Peyer's patch (tissue), 4 donors: ENCODE measurements around the gene ZNF576. TPM values are rescaled to one million over a fixed set of nuclear protein-coding genes. Genes with fewer than 3 reads are reported as not detected.

ENCODE experiments used
- DNase-seq, 3 donors: peaks; one replicate each; pipeline ENCODE4 v3.0.0-alpha.2; 2017 to 2019
- H3K27ac ChIP-seq, 4 donors: fragments of 200-600 bp; sonication (generic); one replicate each; pipeline ENCODE4 v1.5.1; 2016 to 2019
- H3K27me3 ChIP-seq, 2 donors: fragments of 200-600 bp; sonication (generic); one replicate each; pipeline ENCODE4 v1.5.1; 2019
- H3K36me3 ChIP-seq, 3 donors: fragments of 200-600 bp; sonication (generic); one replicate each; pipeline ENCODE4 v1.5.1; 2016 to 2019
- H3K4me1 ChIP-seq, 4 donors: fragments of 200-600 bp; sonication (generic); one replicate each; pipeline ENCODE4 v1.5.1; 2016 to 2019
- H3K4me3 ChIP-seq, 4 donors: fragments of 200-600 bp; sonication (generic); 1 replicate in 3 of 4; 2 replicates in 1 of 4; pipeline ENCODE4 v1.5.1; 2016 to 2019; ENCODE audit warnings: mild to moderate bottlenecking in 1 of 4
- H3K9me3 ChIP-seq, 4 donors: fragments of 200-600 bp; sonication (generic); one replicate each; pipeline ENCODE4 v1.5.1; 2016 to 2019; ENCODE audit warnings: mild to moderate bottlenecking in 1 of 4
- POLR2A ChIP-seq, 2 donors: fragments of 450-650 bp; IDR thresholded peaks; one replicate each; pipeline ENCODE4 v1.5.1; 2017; ENCODE audit warnings: antibody characterized with exemption in 2 of 2, mild to moderate bottlenecking in 2 of 2, moderate library complexity in 2 of 2
- total RNA-seq, 4 donors: library from RNA; depleted of rRNA; stranded (reverse); fragments of >200 nt; gene quantifications; one replicate each; pipeline ENCODE4 v1.1.0, GENCODE V29; 2016
- TF ChIP-seq, protein P1 (sequence below), 6 experiments: fragments of 450-650 bp in 4 of 6; fragments of 200-600 bp in 2 of 6; sonication (generic) in 1 of 6; IDR thresholded peaks; one replicate each; pipeline ENCODE4 v1.5.1; 2017 to 2019; ENCODE audit warnings: antibody characterized with exemption in 6 of 6, mild to moderate bottlenecking in 3 of 6, moderate library complexity in 1 of 6

Gene ZNF576
- total RNA-seq, 4 donors from 2014 or later = 6.6 to 21.9 (median 16.5) TPM

DNA sequence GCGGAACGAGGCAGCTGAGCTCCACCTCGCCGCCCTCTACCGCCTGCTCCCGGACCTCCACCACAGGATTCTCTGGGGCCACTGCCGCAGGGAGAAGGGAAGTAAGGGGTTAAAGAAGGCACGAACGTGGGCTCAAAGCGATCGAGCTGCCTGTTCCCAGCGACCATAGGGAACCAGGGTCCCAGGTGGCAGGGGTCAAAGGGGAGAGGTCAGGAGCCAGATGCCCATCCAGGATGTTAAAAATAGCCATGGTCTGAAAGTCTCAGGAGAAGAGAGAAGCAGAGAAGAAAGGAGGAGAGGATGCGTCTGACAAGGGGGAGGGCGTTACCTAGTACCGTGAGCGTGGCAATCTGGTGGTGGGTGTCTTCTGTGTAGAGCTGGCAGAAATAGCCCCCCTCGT lies 30.4 kb downstream of the ZNF576 start:
- no peak for DNase-seq
- TF ChIP-seq, protein P1, sequence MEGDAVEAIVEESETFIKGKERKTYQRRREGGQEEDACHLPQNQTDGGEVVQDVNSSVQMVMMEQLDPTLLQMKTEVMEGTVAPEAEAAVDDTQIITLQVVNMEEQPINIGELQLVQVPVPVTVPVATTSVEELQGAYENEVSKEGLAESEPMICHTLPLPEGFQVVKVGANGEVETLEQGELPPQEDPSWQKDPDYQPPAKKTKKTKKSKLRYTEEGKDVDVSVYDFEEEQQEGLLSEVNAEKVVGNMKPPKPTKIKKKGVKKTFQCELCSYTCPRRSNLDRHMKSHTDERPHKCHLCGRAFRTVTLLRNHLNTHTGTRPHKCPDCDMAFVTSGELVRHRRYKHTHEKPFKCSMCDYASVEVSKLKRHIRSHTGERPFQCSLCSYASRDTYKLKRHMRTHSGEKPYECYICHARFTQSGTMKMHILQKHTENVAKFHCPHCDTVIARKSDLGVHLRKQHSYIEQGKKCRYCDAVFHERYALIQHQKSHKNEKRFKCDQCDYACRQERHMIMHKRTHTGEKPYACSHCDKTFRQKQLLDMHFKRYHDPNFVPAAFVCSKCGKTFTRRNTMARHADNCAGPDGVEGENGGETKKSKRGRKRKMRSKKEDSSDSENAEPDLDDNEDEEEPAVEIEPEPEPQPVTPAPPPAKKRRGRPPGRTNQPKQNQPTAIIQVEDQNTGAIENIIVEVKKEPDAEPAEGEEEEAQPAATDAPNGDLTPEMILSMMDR (IDR thresholded peaks at IDR 0.05) = no peak
- no peak for TF ChIP-seq POLR2A (IDR thresholded peaks at IDR 0.05)

DNA sequence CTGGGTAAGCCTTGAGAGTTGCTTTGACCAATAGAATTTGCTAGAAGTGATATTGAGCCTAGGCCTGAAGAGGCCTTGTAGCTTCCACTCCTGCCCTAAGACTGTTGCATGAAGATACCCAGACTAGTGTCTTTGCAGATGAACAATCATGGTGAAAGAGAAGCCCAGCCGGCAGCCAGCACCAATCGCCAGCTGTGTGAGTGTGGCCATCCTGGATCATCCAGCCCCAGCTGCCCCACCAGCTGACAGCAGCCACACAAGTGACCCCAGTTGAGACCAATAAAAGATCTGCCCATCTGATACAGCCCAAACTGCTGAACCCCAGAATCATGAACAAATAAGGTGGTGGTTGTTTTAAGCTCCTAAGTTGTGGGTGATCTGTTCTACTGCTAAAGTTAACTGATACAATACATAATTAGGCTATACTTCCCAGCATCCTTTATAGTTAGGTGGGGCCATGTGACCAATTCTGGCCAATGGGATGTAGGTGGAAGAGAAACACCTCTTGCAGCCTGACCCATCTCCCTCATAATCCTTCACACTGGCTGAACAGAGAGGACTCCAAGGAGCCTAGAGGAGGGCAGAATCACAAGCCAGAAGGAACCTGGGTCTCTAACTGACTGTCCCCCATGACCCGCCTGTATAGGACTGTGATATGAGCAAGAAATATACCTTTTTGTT lies 32.4 kb downstream of the ZNF576 start:
- Histone ChIP-seq H3K27ac (no peak overlapping the region), H3K4me1 (no peaks in the 10 kb centered on the region), H3K36me3 (no peaks in the 10 kb centered on the region), H3K4me3 (no peak overlapping the region), H3K27me3 (no peaks in the 10 kb centered on the region), H3K9me3 (no peaks in the 10 kb centered on the region)
- TF ChIP-seq POLR2A (IDR thresholded peaks at IDR 0.05) = no peak
- TF ChIP-seq, protein P1 (IDR thresholded peaks at IDR 0.05) = no peak
- no peak for DNase-seq

More for the DNA sequence above, 30.4 kb downstream of the ZNF576 start:
- no peaks in the 10 kb centered on the region for H3K4me1 ChIP-seq
- no peak overlapping the region for H3K4me3 ChIP-seq
- no peaks in the 10 kb centered on the region for H3K27me3 ChIP-seq
- H3K36me3 ChIP-seq = no peaks in the 10 kb centered on the region
- H3K27ac ChIP-seq = no peak overlapping the region
- H3K9me3 ChIP-seq = no peaks in the 10 kb centered on the region

DNA sequence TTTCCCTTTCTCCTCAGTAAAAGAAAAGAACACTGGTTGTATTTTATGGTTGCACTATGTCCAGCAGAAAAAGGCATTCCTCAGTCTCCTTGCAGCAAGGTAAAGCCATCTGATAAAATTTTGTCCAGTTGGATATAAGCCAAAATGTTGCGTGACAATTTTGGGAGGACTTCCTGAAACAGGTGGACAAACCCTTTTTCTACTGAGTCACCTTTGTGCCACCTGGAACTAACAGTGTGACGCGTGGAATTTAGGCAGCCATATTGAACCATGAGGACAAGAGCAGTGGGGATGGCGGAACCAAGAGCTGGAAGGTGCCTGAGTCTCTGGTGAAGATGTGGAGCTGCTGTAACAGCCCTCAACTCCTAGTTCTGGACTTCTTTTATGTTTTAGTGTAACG lies 35.1 kb downstream of the ZNF576 start:
- Histone ChIP-seq H3K27me3 (no peaks in the 10 kb centered on the region), H3K9me3 (no peaks in the 10 kb centered on the region), H3K27ac (no peak overlapping the region), H3K36me3 (no peaks in the 10 kb centered on the region), H3K4me3 (no peak overlapping the region), H3K4me1 (no peaks in the 10 kb centered on the region)
- no peak for DNase-seq
- TF ChIP-seq POLR2A (IDR thresholded peaks at IDR 0.05) = no peak
- TF ChIP-seq, protein P1 (IDR thresholded peaks at IDR 0.05) = no peak

DNA sequence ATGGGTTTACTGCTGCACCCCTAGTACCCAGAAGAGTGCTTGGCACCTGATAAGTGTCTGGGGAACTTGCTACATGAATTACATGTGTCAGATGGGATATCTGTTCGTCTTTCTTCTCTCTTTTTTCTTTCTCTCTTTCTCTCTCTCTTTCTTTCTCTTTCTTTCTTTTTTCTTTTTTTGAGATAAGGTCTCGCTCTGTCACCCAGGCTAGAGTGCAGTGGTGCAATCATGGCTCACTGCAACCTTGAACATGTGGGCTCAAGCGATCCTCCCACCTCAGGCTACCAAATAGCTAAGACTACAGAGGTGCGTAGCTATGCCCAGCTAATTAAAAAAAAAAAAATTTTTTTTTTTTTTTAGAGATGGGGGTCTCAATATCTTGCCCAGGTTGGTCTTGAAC lies 37.1 kb downstream of the ZNF576 start:
- H3K9me3 ChIP-seq = no peaks in the 10 kb centered on the region
- no peaks in the 10 kb centered on the region for H3K36me3 ChIP-seq
- no peaks in the 10 kb centered on the region for H3K27me3 ChIP-seq
- no peak for DNase-seq
- no peaks in the 10 kb centered on the region for H3K4me1 ChIP-seq
- TF ChIP-seq, protein P1 (IDR thresholded peaks at IDR 0.05) = no peak
- no peak for TF ChIP-seq POLR2A (IDR thresholded peaks at IDR 0.05)
- no peak overlapping the region for H3K27ac ChIP-seq
- H3K4me3 ChIP-seq = no peak overlapping the region

DNA sequence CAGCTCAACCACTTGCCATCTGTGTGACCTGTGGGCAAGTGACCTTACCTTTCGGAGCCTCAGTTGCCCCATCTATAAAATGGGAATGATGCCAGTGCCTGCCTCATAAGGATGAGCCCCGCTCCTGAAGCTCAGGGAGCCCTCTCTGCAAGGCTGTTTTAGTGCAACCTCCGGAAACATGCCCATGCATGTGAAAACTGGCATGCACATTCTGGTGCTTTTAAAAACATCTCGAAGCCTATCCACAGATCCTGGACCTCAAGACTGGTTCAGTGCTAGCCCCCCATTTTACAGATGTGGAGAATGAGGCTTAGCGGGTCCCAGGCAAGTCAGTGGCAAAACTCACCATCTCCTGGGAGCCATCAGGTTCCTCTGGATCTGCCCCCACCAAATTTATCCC lies 37.7 kb downstream of the ZNF576 start:
- DNase-seq = no peak
- Histone ChIP-seq H3K4me3 (no peak overlapping the region), H3K36me3 (no peaks in the 10 kb centered on the region), H3K27ac (no peak overlapping the region), H3K27me3 (no peaks in the 10 kb centered on the region), H3K9me3 (no peaks in the 10 kb centered on the region), H3K4me1 (peaks cover 0 to 2% (median 0%) of the 10 kb centered on the region in 4 donors)
- no peak for TF ChIP-seq POLR2A (IDR thresholded peaks at IDR 0.05)
- TF ChIP-seq, protein P1 (IDR thresholded peaks at IDR 0.05) = no peak
